Liver (tissue), 3 donors: ENCODE measurements around the gene WIPI1.

Experiments used
- ATF3 ChIP-seq: IDR thresholded peaks from 2 replicates; pipeline ENCODE4 v1.6.1; 2016; ENCODE audit warnings: antibody characterized with exemption
- CTCF ChIP-seq: fragments of 150-350 bp; IDR thresholded peaks from 2 replicates; pipeline ENCODE4 v1.5.1; 2017; ENCODE audit warnings: improper control_type of control experiment, low read depth, low read length; ENCODE audit not compliant: missing input control
- MAX ChIP-seq: IDR thresholded peaks from 2 replicates; pipeline ENCODE4 v1.6.1; 2016; ENCODE audit warnings: antibody characterized with exemption
- NR2F2 ChIP-seq: IDR thresholded peaks from 2 replicates; pipeline ENCODE4 v1.6.1; 2016; ENCODE audit warnings: antibody characterized with exemption
- RAD21 ChIP-seq, 2 donors: IDR thresholded peaks; 2 replicates each; pipeline ENCODE4 v1.6.1; 2016; ENCODE audit warnings: antibody characterized with exemption in 2 of 2, mild to moderate bottlenecking in 2 of 2
- REST ChIP-seq: IDR thresholded peaks from 2 replicates; pipeline ENCODE4 v1.6.1; 2016; ENCODE audit warnings: antibody characterized with exemption, mild to moderate bottlenecking
- SP1 ChIP-seq: IDR thresholded peaks from 2 replicates; pipeline ENCODE4 v1.6.1; 2018; ENCODE audit warnings: antibody characterized with exemption, mild to moderate bottlenecking
- YY1 ChIP-seq: IDR thresholded peaks from 2 replicates; pipeline ENCODE4 v1.6.1; 2016; ENCODE audit warnings: antibody characterized with exemption, mild to moderate bottlenecking
- ZBTB33 ChIP-seq: IDR thresholded peaks from 2 replicates; pipeline ENCODE4 v1.6.1; 2016; ENCODE audit warnings: antibody characterized with exemption
- donor health status: healthy.
- donor health status: healthy.

DNA sequence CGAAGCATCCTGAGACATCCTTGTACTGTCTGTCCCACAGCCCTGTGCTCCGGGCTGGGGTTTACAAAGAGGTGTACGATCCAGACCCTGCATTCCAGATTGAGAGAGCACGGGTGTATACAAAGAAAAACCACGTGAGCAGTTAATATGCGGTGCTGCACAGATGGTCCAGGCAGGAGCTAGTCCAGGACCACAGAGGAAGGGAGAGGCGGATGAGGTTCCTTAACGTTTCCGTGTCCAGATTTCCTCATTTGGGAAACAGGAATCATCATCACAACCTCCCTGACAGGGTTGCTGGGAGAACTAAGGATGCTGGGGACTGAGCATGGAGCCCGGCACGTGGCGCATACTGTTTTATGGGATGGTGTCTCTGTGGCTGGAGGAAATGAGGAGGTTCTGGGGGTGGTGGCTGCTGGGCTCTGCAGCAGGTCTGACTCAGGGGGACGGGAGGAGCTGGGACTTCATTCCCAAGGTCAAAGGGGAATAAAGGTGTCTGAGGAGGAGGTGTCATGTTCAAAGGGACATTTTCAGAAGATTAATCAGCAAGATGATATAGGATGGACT, 26.2 kb downstream of the WIPI1 start:
- TF ChIP-seq MAX (no peak), ATF3 (no peak), CTCF (no peak), NR2F2 (no peak), SP1 (no peak), YY1 (no peak), REST (no peak), RAD21 (IDR thresholded peaks at IDR 0.05) (no peak), ZBTB33 (no peak)
